ENCODE results near the gene CHD9. TPM values are rescaled to one million over a fixed set of nuclear protein-coding genes. Genes with fewer than 3 reads are reported as not detected.

The CHD9 gene, protein sequence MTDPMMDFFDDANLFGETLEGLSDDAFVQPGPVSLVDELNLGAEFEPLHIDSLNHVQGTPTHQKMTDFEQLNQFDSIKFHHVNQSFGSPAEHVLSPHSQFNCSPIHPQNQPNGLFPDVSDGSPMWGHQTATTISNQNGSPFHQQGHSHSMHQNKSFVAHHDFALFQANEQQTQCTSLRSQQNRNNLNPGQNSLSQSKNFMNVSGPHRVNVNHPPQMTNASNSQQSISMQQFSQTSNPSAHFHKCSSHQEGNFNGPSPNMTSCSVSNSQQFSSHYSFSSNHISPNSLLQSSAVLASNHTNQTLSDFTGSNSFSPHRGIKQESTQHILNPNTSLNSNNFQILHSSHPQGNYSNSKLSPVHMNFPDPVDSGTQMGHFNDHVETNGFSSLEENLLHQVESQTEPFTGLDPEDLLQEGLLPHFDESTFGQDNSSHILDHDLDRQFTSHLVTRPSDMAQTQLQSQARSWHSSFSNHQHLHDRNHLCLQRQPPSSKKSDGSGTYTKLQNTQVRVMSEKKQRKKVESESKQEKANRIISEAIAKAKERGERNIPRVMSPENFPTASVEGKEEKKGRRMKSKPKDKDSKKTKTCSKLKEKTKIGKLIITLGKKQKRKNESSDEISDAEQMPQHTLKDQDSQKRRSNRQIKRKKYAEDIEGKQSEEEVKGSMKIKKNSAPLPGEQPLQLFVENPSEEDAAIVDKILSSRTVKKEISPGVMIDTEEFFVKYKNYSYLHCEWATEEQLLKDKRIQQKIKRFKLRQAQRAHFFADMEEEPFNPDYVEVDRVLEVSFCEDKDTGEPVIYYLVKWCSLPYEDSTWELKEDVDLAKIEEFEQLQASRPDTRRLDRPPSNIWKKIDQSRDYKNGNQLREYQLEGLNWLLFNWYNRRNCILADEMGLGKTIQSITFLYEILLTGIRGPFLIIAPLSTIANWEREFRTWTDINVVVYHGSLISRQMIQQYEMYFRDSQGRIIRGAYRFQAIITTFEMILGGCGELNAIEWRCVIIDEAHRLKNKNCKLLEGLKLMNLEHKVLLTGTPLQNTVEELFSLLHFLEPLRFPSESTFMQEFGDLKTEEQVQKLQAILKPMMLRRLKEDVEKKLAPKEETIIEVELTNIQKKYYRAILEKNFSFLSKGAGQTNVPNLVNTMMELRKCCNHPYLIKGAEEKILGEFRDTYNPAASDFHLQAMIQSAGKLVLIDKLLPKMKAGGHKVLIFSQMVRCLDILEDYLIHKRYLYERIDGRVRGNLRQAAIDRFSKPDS (N-terminal part only)
- 75.9 and 111 TPM in 2 replicates for total RNA-seq (2014; rRNA removed; shearing (Covaris generic); ENCODE audit: low replicate concordance)

DNA sequence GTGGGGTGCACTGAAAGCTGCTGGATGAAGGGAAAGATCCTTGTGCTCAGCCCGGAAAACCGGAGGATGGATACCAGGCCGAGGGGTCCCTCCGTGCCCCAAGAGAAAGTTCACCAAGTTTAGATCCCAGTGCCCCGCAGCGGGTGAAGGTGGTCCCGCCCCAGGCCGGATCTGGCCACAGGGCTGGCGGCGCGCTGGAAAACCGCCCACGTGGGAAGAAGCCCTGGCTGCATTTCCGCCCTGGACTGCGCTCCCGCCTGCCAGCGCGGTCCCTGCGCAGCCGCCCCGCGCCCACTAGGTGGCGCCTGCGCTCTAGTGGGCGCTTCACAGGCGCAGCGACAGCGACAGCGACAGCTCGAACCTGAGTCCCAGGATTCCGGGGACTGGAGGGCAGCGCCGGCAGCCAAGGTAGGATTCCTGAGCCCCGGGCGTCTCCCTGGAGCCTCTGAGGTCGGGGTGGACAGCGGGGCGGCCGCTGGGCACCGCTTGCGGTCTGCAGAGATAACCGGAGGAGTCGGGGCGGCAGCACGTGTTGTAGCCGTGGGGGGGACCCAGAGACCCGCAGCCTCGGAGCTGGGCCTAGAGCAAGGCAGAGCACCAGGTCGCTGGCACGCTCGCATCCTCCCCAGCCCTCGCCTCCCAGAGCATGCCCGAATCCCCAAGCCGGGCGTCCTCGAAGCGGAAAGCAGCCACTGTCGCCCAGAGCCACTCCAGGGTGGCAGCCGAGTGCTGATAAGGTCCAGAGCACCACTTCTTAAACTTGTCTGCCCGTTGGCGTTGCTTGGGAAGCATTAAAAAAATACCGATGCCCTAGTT, at the start of gene CHD9:
CHD9 (plus strand) TSS at position 322 of the 816 bp plus-strand sequence. CDS start 101,099 bp downstream, outside the sequence.
- H3K27me3 ChIP-seq (ENCODE audit: low read length): no peaks in the 10 kb centered on the region
- no peaks in the 10 kb centered on the region for H3K9me3 ChIP-seq (ENCODE audit: low read length)
- H3K9ac ChIP-seq (ENCODE audit: low read length): peak within 1 kb of the TSS; percentile 90
- H2AFZ ChIP-seq (ENCODE audit: low read length): peak within 1 kb of the TSS; percentile 84; the same call in 1 of the 2 replicates
- H3K4me3 ChIP-seq (ENCODE audit: low read length): peak within 1 kb of the TSS; percentile 91
- H3K36me3 ChIP-seq (ENCODE audit: insufficient read depth, low read length): no peaks in the 10 kb centered on the region
- H3K9me2 ChIP-seq (replicated peaks; ENCODE audit: insufficient read depth, low read length): no peaks in the 10 kb centered on the region
- peak within 1 kb of the TSS; percentile 91 for H3K4me2 ChIP-seq (ENCODE audit: low read depth, low read length, poor library complexity, severe bottlenecking)
- peaks cover 30% of the 10 kb centered on the region for H3K4me1 ChIP-seq (ENCODE audit: low read length)
- peaks cover 50% of the 10 kb centered on the region for H3K79me2 ChIP-seq (ENCODE audit: low read length)
- no peaks in the 10 kb centered on the region for H4K20me1 ChIP-seq (ENCODE audit: insufficient read depth, low read depth, low read length)
- peak within 1 kb of the TSS; percentile 65 for H3K27ac ChIP-seq (ENCODE audit: low read length)
- DNase-seq: peak; percentile 95

DNA sequence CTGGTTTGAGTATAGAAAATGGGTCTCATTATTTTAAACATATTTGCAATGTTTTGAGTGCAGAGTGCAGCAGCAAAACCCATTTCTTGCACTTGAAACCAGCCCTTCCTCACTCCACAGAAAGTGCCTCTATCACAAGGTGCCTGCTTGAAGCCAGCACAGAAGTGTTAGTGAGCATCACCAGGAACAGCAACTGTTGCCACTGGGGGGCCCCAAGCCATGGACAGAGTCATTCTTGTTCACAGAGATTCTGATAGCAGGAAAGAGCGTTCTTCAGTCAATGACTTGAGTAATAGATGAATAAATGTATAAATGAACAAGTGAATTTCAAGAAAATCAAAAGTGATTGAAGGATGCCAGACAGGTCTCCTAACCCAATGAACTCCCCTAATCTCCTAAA, 47.7 kb upstream of the CHD9 start:
- no peak overlapping the region for H3K9ac ChIP-seq (ENCODE audit: low read length)
- no peaks in the 10 kb centered on the region for H3K9me3 ChIP-seq (ENCODE audit: low read length)
- no peaks in the 10 kb centered on the region for H3K9me2 ChIP-seq (replicated peaks; ENCODE audit: insufficient read depth, low read length)
- no peak overlapping the region for H2AFZ ChIP-seq (ENCODE audit: low read length)
- no peaks in the 10 kb centered on the region for H3K79me2 ChIP-seq (ENCODE audit: low read length)
- H3K27ac ChIP-seq (ENCODE audit: low read length): no peak overlapping the region
- H3K36me3 ChIP-seq (ENCODE audit: insufficient read depth, low read length): no peaks in the 10 kb centered on the region
- no peaks in the 10 kb centered on the region for H3K27me3 ChIP-seq (ENCODE audit: low read length)
- no peaks in the 10 kb centered on the region for H3K4me1 ChIP-seq (ENCODE audit: low read length)
- DNase-seq: peak; percentile 50
- H3K4me3 ChIP-seq (ENCODE audit: low read length): no peak overlapping the region
- H4K20me1 ChIP-seq (ENCODE audit: insufficient read depth, low read depth, low read length): no peaks in the 10 kb centered on the region
- no peak overlapping the region for H3K4me2 ChIP-seq (ENCODE audit: low read depth, low read length, poor library complexity, severe bottlenecking)

DNA sequence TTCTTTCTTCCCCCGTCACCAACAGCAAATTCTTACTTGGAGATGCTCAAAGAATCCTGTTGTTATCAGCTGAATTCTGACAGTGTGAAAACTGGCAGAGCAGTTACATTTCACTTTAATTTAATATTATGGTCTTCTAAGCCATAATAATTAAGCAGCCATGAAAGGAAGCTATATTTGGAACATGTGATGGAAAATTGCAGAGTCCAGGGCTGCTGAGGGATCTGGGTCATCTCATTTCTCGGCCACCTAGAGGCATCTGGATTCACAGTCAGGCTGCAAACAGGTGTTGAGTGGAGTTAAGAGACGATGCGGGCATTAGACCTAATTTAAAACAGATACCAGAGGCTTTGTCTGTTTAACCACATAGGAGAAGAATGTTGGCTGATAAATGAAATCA, 40.5 kb upstream of the CHD9 start:
- Histone ChIP-seq H3K9me3 (ENCODE audit: low read length) (no peaks in the 10 kb centered on the region), H3K4me1 (ENCODE audit: low read length) (no peaks in the 10 kb centered on the region), H3K4me3 (ENCODE audit: low read length) (no peak overlapping the region), H3K79me2 (ENCODE audit: low read length) (no peaks in the 10 kb centered on the region), H3K4me2 (ENCODE audit: low read depth, low read length, poor library complexity, severe bottlenecking) (no peak overlapping the region), H2AFZ (ENCODE audit: low read length) (no peak overlapping the region), H3K27ac (ENCODE audit: low read length) (no peak overlapping the region), H3K27me3 (ENCODE audit: low read length) (no peaks in the 10 kb centered on the region), H3K36me3 (ENCODE audit: insufficient read depth, low read length) (no peaks in the 10 kb centered on the region), H4K20me1 (ENCODE audit: insufficient read depth, low read depth, low read length) (no peaks in the 10 kb centered on the region), H3K9ac (ENCODE audit: low read length) (no peak overlapping the region), H3K9me2 (replicated peaks; ENCODE audit: insufficient read depth, low read length) (no peaks in the 10 kb centered on the region)
- DNase-seq: no peak

DNA sequence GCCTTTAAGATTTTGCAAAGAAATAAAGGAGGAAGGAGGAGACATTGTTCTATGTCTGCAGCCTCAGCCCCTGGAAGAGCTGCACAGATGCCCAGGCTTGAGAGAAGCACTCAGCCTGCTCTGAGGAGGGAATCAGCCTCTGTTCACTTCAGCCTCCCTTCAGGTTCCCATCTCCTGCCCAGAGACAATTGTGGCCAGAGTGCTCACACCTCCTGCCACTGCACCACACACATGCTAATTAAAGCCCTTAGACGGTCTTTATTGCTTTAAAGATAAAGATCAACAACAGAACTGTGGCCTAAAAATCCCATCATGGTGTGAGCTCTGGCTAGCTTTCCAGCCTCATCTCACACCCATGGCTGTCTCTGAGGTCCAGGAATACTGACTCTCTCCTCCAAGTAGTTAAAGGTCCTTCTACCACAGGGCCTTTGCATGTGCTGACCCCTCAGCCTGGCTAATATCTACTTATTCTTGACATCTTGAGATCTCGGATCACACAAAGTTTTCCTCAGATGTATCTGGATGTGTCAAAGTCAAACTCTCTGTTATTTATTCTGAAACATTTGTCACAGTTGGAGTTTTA, 35.9 kb upstream of the CHD9 start:
- no peaks in the 10 kb centered on the region for H3K4me1 ChIP-seq (ENCODE audit: low read length)
- H4K20me1 ChIP-seq (ENCODE audit: insufficient read depth, low read depth, low read length): no peaks in the 10 kb centered on the region
- H3K9me3 ChIP-seq (ENCODE audit: low read length): no peaks in the 10 kb centered on the region
- H3K9me2 ChIP-seq (replicated peaks; ENCODE audit: insufficient read depth, low read length): no peaks in the 10 kb centered on the region
- H3K79me2 ChIP-seq (ENCODE audit: low read length): no peaks in the 10 kb centered on the region
- no peak overlapping the region for H3K27ac ChIP-seq (ENCODE audit: low read length)
- no peak overlapping the region for H3K4me3 ChIP-seq (ENCODE audit: low read length)
- H3K4me2 ChIP-seq (ENCODE audit: low read depth, low read length, poor library complexity, severe bottlenecking): no peak overlapping the region
- no peak overlapping the region for H3K9ac ChIP-seq (ENCODE audit: low read length)
- H3K27me3 ChIP-seq (ENCODE audit: low read length): no peaks in the 10 kb centered on the region
- no peak overlapping the region for H2AFZ ChIP-seq (ENCODE audit: low read length)
- no peak for DNase-seq
- no peaks in the 10 kb centered on the region for H3K36me3 ChIP-seq (ENCODE audit: insufficient read depth, low read length)

DNA sequence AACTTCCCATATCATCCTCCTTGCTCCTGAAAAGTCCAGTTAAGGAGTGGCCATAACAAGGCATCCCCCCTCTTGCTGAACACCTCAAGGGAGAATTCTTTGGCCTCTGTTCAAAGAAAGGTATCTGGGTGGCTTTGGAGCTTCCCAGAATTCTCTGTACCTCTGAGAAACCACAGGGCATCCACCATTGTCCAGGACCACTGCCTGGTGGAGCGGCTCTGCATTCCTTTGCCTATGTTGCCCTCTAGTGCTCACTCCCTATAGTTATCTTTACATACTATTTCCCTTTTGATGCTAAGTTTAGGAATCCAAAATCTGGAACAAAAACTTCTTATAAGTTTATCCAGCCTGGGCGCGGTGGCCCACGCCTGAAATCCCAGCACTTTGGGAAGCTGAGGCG, 32.4 kb upstream of the CHD9 start:
- Histone ChIP-seq H3K9ac (ENCODE audit: low read length) (no peak overlapping the region), H3K9me2 (replicated peaks; ENCODE audit: insufficient read depth, low read length) (no peaks in the 10 kb centered on the region), H3K9me3 (ENCODE audit: low read length) (no peaks in the 10 kb centered on the region), H3K36me3 (ENCODE audit: insufficient read depth, low read length) (no peaks in the 10 kb centered on the region), H3K27ac (ENCODE audit: low read length) (no peak overlapping the region), H3K4me2 (ENCODE audit: low read depth, low read length, poor library complexity, severe bottlenecking) (no peak overlapping the region), H4K20me1 (ENCODE audit: insufficient read depth, low read depth, low read length) (no peaks in the 10 kb centered on the region), H3K79me2 (ENCODE audit: low read length) (no peaks in the 10 kb centered on the region), H3K27me3 (ENCODE audit: low read length) (no peaks in the 10 kb centered on the region), H3K4me1 (ENCODE audit: low read length) (no peaks in the 10 kb centered on the region), H2AFZ (ENCODE audit: low read length) (no peak overlapping the region), H3K4me3 (ENCODE audit: low read length) (no peak overlapping the region)
- DNase-seq: peak; percentile 75

DNA sequence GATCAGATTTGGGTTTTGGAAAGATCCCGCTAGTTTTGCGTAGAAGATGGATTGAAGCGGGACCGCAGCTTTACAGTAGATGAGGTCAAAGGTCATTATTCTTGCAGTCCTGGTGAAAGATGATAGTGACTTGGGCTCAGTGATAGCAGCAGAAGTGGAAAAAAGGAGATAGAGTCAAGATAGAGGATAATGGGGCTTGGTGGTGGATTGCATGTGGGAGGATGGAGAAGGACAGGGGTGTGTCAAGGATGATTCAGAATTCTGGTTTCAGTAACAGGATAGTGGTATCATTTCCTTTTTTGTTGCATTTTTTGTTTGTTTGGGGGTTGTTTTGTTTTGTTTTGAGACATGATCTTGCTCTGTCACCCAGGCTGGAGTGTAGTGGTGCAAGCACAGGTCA, 30.7 kb upstream of the CHD9 start:
- Histone ChIP-seq H3K4me3 (ENCODE audit: low read length) (no peak overlapping the region), H3K36me3 (ENCODE audit: insufficient read depth, low read length) (no peaks in the 10 kb centered on the region), H3K4me1 (ENCODE audit: low read length) (no peaks in the 10 kb centered on the region), H3K4me2 (ENCODE audit: low read depth, low read length, poor library complexity, severe bottlenecking) (no peak overlapping the region), H3K27ac (ENCODE audit: low read length) (no peak overlapping the region), H3K9me2 (replicated peaks; ENCODE audit: insufficient read depth, low read length) (no peaks in the 10 kb centered on the region), H3K9ac (ENCODE audit: low read length) (no peak overlapping the region), H3K27me3 (ENCODE audit: low read length) (no peaks in the 10 kb centered on the region), H4K20me1 (ENCODE audit: insufficient read depth, low read depth, low read length) (no peaks in the 10 kb centered on the region), H3K79me2 (ENCODE audit: low read length) (no peaks in the 10 kb centered on the region), H3K9me3 (ENCODE audit: low read length) (no peaks in the 10 kb centered on the region), H2AFZ (ENCODE audit: low read length) (no peak overlapping the region)
- DNase-seq: no peak

DNA sequence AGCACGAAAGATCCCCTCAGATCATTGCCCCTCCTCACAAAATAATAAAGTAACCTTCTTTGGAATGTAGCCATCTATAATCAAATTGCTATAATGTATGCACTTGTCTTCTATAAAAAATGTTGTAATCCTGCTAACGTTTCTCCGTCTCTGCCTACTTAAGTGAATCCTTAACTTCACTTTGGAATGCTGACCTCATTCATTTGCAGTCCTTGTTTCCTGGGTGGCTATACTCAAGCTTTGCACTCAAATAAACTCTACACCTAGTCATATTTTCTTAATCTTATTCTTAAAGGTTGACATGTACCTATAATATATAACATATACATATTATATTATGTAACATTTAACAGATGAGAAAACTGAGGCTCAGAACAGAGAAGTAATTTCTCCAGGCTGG, 24.8 kb upstream of the CHD9 start:
- Histone ChIP-seq H3K9me3 (ENCODE audit: low read length) (no peaks in the 10 kb centered on the region), H3K4me3 (ENCODE audit: low read length) (no peak overlapping the region), H3K4me2 (ENCODE audit: low read depth, low read length, poor library complexity, severe bottlenecking) (no peak overlapping the region), H3K27ac (ENCODE audit: low read length) (no peak overlapping the region), H4K20me1 (ENCODE audit: insufficient read depth, low read depth, low read length) (no peaks in the 10 kb centered on the region), H3K9ac (ENCODE audit: low read length) (no peak overlapping the region), H3K27me3 (ENCODE audit: low read length) (no peaks in the 10 kb centered on the region), H3K79me2 (ENCODE audit: low read length) (no peaks in the 10 kb centered on the region), H3K36me3 (ENCODE audit: insufficient read depth, low read length) (no peaks in the 10 kb centered on the region), H3K4me1 (ENCODE audit: low read length) (no peaks in the 10 kb centered on the region), H3K9me2 (replicated peaks; ENCODE audit: insufficient read depth, low read length) (no peaks in the 10 kb centered on the region), H2AFZ (ENCODE audit: low read length) (no peak overlapping the region)
- DNase-seq: no peak

Data from Karpas-422 (cell line).